Mononuclear cell (primary cell): ENCODE results near the gene RAPGEF5. TPM values are rescaled to one million over a fixed set of nuclear protein-coding genes. Genes with fewer than 3 reads are reported as not detected.

ENCODE experiments used
- H3K27me3 ChIP-seq: 2 replicates; pipeline ENCODE4 v1.6.0; 2011; ENCODE audit warnings: low read length, control low read depth; ENCODE audit not compliant: insufficient read depth
- H3K4me1 ChIP-seq: 2 replicates; pipeline ENCODE4 v1.5.1; 2011; ENCODE audit warnings: mild to moderate bottlenecking, low read length, control low read depth; ENCODE audit not compliant: insufficient read depth
- H3K4me3 ChIP-seq: 2 replicates; pipeline ENCODE4 v1.5.1; 2011; ENCODE audit warnings: mild to moderate bottlenecking, low read length, moderate library complexity
- H3K9me3 ChIP-seq: 2 replicates; pipeline ENCODE4 v1.5.1; 2011; ENCODE audit warnings: low read depth, mild to moderate bottlenecking, control low read depth, low read length
- total RNA-seq: library from RNA; depleted of rRNA; stranded (reverse); fragments of >200 nt; gene quantifications from one replicate; pipeline ENCODE4 v1.2.3, GENCODE V29; 2012

RAPGEF5 gene
- total RNA-seq, 1 donor = 0.63 TPM

DNA sequence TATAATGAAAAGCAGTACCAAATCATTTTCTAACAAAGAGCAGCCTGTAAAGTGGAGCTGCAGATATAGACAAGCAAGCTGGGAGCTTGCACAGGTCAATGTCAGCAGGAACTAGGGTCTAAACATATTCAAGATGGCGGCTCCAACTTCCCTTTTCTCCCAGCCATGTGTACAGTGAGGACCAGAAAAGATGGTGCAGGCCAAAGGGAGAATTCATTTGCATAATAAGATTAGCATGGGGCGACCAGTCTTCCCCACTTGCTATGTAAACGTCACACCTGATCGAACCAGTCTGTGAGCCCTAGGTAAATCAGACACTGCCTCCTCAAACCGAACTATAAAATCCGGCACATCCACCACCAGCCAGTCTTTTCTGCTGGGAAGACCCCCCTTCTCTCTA is 4.4 kb upstream of the RAPGEF5 start:
- no peaks in the 10 kb centered on the region for H3K9me3 ChIP-seq
- no peak overlapping the region for H3K4me3 ChIP-seq
- peaks cover 7% of the 10 kb centered on the region for H3K27me3 ChIP-seq
- H3K4me1 ChIP-seq = no peaks in the 10 kb centered on the region

DNA sequence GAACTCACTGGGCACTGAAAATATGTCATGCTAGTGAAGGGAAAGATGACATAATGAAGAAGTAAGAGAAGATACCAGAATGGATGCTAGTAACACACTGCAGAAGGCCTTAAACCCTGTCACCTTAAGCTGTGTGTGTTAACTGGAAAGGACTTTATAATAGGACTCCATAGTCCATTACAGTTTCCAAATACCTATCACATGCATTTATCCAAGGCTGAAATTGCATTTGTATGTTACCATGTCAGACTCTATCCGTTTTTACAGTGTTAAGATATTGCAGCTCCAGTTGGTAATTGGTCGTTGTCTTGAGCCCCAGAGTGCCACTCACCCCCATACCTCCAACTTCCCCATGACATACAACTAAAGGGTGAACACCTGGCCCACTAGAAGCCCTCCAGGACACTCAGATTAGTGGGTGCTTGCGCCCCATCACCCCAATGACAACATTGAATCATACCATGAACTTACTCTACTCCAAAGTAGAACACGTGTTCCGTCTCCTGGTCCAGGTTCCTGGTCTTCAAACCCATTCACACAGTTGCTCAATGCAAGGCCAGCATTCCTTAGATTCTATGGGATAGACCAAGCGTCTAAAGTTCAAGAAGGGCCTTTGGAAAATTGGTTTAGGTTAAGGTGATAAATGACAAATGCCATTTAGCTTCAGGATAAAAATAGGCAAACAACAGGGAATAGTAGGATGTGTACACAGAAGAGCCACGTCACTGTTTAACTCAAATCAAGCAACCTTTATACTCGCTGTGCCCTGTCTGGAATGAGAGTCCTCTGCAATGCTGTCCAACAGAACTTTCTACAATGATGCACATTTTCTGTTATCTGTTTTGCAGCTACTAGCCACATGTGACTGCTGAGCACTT is 2.1 kb upstream of the RAPGEF5 start:
- Histone ChIP-seq H3K4me1 (peaks cover 3% of the 10 kb centered on the region), H3K4me3 (no peak overlapping the region), H3K27me3 (peaks cover 25% of the 10 kb centered on the region), H3K9me3 (no peaks in the 10 kb centered on the region)

DNA sequence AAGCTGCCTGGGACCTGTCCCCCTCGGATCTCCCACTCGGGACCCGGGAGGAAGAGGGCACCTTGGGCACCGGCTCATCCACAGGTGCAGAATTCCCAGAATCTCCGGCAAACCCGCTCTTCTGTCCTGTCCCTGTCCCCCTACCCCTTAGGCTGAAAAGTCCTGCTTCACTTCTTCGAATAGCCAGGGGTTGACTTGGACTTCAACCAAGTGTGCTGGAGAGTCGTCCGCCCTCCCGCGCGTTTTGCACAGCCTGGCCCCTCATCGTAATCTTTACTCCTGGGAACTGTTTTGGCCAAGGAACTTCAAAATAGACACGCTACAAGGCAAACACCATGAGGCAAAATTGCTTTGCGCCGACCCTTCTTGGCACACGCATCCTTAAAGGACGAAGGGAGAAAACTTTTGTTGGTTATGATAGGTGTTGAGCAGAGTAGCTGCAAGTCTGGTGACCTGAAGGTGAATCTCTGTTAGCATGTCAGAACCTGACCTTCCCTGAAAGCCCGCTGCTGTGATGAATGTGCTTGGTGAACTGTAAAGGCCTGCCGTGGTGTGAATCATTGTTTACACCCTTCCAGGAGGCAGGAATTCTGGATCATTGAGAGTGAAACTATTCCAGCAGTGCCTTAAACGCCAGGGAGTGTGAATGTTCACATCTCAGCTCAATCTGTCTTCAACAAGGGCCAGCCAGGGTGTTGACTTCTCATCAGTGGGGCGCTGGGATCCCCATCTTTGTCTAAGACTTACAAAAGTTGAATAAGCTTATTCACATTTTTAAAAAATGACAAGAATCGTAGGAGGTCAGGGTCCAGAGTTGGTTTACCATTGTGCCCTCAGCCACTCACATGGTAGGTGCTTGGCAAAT is 589 bp upstream of the RAPGEF5 start:
- no peak overlapping the region for H3K4me3 ChIP-seq
- H3K27me3 ChIP-seq = peaks cover 25% of the 10 kb centered on the region
- H3K4me1 ChIP-seq = peaks cover 3% of the 10 kb centered on the region
- H3K9me3 ChIP-seq = no peaks in the 10 kb centered on the region

DNA sequence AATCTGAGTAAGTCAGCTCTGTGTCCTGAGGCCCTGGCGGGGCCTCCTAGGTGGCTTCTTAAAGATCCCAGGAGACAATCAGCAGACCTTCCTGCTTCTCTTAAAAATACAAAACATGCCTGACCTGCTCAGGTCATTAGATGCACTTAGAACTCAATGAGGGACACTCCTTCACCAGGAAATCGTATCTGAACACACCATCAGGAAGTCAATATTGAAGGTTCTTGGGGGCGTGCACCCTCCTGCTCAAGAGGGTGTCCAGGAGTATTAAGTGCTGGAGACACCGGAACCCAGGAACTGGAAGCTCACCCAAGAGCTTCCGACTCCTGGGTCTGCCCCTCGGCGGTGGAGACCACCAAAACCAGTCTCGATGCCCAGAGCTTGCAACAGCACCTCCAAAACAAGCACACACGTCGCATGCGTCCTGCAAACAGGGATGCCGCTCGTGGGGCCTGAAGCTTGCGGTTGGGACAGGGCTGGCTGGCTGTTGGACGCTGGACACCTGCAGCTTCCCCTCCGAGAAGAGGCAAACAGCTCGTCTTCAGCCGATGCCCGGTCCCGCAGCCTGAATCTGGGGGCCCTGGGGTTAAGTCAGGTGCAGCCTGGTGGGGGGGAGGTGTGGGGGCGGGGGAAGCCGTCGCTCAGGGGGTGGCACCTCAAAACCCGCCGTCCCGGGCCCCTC is 803 bp downstream of the RAPGEF5 start:
- Histone ChIP-seq H3K4me3 (peak overlapping the region; percentile 15), H3K9me3 (no peaks in the 10 kb centered on the region), H3K27me3 (peaks cover 25% of the 10 kb centered on the region), H3K4me1 (peaks cover 3% of the 10 kb centered on the region)

DNA sequence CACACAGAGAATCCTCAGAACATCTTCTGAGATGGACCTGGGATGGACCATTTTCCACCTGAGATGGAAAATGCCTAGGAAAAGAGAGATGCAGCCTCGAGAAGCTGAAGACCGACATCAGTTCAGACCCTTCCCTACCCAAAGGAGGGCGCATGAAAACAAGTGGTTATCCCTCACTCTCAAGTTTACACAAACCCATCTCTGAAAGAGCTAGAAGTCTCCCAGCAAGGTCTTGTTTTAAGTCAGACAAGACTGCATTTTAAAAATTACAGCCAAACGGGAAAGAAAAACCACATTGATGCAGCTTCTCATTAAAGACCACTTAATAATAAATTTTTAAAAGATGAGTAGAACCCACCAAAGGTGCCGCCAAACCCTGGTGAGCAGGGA is 1.3 kb downstream of the RAPGEF5 start:
- H3K4me3 ChIP-seq = no peak overlapping the region
- peaks cover 25% of the 10 kb centered on the region for H3K27me3 ChIP-seq
- no peaks in the 10 kb centered on the region for H3K9me3 ChIP-seq

DNA sequence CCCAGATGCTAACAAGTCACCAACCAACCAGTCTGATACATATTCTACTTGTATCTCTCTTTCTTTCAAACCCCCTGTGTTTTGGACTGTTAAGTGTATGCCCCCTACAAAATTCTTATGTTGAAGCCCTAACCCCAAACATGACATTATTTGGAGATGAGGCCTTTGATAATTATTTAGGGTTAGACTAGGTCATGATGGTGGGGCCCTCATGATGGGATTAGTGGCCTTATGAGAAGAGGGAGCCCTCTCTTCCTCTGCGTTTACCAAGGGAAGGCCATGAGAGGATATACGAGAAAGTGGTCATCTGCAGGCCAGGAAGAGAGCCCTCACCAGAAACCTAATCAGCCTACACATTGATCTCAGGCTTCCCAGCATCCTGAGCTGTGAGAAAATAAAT is 2.5 kb downstream of the RAPGEF5 start:
- no peak overlapping the region for H3K4me3 ChIP-seq
- peaks cover 3% of the 10 kb centered on the region for H3K4me1 ChIP-seq
- H3K9me3 ChIP-seq = no peaks in the 10 kb centered on the region
- H3K27me3 ChIP-seq = peaks cover 25% of the 10 kb centered on the region

More for the DNA sequence above, 1.3 kb downstream of the RAPGEF5 start:
- H3K4me1 ChIP-seq = peaks cover 3% of the 10 kb centered on the region

DNA sequence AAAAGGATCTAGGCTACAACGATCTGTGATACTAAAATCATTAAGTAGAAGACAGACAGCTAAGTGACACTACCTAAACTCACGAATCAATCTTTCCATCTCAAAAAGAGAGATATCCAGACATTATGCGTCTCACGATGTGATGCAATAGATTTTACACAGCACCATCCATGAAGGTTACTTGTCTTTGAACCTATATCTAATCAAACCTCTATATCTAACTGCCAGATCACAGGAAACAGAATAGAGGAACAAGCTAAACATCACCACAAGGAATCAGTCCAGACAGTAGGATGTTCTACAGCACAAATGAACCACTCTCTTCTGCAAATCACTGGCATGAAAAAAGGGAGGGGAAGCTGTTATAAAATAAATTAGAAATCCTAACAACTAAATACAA is 4.1 kb downstream of the RAPGEF5 start:
- no peak overlapping the region for H3K4me3 ChIP-seq
- H3K4me1 ChIP-seq = peaks cover 3% of the 10 kb centered on the region
- H3K27me3 ChIP-seq = peaks cover 24% of the 10 kb centered on the region
- no peaks in the 10 kb centered on the region for H3K9me3 ChIP-seq

DNA sequence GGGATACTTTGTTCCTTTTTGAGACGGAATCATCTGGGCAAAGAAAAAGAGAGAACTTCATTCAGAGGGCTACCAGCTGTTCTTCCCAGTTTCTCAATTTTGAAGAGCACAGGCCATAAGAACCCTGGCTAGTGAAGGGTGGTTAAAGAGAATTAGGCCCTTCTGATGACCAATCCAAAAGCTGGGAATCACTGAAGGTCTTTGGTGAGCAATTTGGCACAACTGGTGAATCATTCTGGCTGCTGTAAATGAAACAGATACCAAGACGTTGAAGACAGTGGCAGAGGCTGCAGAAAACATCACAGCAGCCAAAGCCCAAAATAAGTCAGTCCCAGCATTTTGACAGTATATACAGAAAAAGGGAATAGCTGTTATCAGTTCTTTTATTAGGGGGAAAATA is 5.1 kb downstream of the RAPGEF5 start:
- H3K27me3 ChIP-seq = peaks cover 18% of the 10 kb centered on the region
- H3K4me1 ChIP-seq = peaks cover 3% of the 10 kb centered on the region
- no peaks in the 10 kb centered on the region for H3K9me3 ChIP-seq
- H3K4me3 ChIP-seq = no peak overlapping the region

DNA sequence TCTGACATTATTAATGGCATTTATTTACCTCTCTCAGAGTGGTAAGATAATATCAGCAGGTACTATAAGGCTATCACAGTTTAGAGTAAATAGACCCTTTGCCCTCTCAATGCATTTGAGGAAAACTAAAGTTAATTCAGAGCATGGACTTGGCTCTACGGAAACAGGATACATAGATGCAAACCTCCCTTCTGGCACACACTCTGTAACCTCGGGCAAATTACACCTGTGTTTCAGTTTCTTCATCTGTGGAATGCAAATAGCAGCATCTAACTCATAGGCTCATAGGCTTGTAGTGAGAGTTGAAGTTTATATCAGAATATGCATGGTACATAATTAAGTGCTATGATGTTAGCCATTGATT is 5.6 kb downstream of the RAPGEF5 start:
- Histone ChIP-seq H3K4me1 (peaks cover 3% of the 10 kb centered on the region), H3K27me3 (peaks cover 18% of the 10 kb centered on the region), H3K4me3 (no peak overlapping the region), H3K9me3 (no peaks in the 10 kb centered on the region)

DNA sequence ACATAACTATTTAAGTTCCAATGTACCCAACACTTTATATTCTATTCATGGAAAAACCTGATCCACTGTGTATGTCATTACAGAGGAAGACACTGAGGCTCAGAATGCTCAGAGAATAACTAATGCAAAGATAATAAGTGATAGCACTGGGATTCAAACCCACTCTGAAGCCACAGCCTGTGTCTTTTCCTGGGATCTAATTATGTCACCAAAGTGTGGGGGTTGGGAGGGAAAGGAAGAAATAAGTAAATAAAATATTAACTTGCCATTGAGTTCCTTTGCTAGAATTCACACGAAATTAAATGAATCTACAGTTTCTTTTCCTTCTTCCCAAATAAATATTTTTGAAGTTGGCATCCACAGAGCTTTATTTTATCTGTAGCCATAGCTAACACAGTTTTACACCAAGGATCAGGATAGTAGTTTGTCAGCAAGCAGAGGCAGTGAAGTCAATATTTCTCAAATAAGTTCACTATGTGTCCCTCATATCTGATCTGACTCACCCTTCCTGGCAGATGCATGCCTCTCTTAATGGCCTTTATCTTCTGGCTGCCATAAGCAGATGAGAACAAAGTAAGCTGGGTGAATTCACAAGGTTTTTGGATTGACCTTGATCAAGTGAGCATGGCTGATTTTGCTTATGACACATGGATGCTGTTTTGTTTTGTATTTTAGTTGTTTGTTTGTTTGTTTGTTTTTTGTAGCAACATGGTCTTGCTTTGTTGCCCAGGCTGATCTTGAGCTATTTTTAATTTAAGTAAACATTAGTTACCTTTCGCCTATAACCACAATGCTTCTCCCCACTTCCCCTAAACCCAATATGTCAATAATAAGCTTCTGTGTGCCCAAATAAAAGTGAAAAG is 6.3 kb downstream of the RAPGEF5 start:
- no peaks in the 10 kb centered on the region for H3K9me3 ChIP-seq
- H3K4me1 ChIP-seq = no peaks in the 10 kb centered on the region
- H3K27me3 ChIP-seq = peaks cover 12% of the 10 kb centered on the region
- no peak overlapping the region for H3K4me3 ChIP-seq

DNA sequence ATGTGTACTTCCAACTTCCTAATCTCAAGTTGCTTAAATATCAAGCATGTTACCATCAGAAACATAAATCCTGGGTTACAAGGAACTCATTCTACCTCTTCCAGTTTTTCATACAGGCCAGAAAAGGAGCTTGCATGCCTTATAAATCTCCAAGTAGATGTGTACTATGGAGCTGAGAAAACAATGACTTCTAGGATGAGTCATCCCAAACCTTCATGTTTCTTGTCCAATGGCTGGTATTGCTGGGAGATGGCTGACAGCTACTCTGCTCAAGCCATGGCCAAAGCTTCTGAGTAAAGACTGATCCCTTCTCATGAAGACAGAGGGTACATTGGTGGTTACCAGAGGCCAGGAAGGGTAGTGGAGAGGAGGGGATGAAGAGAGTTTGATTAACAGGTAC is 8.6 kb downstream of the RAPGEF5 start:
- H3K9me3 ChIP-seq = no peaks in the 10 kb centered on the region
- no peaks in the 10 kb centered on the region for H3K4me1 ChIP-seq
- H3K4me3 ChIP-seq = no peak overlapping the region
- H3K27me3 ChIP-seq = no peaks in the 10 kb centered on the region

DNA sequence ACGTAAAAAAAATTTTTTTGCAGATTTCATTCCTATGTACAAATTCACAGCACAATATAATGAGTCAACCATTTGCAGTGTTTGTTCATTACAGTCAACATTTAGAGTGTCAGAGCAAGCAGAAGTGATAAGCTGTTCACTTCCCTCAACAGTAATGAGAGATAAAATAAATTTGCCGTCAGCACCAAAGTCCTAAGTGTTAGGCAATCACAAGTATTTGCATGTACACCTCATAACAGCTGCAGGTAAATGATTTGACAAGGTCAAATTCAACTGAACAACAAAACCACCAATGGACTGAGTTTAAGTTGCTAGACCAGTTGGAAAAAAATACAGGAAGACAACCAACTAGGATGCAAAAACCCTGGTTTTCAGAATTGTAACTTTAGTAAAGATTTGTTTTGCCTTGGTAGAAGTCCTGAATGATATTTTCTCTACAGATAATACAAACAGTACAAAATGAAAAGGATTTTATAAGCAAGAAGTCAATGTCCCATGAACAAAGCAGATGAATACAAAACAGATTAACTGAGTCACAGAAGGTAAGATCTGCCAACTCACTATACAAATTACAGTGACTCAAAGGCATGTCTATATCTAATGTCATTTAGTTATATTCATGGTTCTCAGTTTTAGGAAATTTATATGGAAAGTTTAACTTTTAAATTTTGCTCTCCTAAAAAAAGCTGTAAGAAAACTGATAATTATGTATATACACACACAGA is 10.4 kb downstream of the RAPGEF5 start:
- H3K4me1 ChIP-seq = no peaks in the 10 kb centered on the region
- no peaks in the 10 kb centered on the region for H3K27me3 ChIP-seq
- no peaks in the 10 kb centered on the region for H3K9me3 ChIP-seq
- no peak overlapping the region for H3K4me3 ChIP-seq

DNA sequence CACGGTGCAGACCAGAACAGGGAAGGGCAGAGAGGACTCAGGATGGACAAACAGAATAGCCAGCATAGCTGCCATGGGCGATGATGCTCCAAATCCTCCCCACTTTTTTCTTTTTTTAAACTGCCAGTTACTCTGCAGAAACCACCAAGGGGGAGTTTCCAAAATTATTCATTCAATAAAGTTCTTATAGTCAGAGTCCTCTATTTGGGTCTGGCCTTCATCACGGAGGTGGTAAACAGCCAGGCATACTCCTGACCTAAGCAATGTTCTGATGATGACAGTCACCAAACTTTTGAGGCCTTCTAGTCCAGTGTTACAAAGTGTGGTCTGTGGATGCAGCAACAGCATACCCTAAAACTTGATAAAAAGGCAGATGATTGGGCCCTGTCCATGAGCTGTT is 12.3 kb downstream of the RAPGEF5 start:
- no peaks in the 10 kb centered on the region for H3K27me3 ChIP-seq
- no peaks in the 10 kb centered on the region for H3K9me3 ChIP-seq
- no peak overlapping the region for H3K4me3 ChIP-seq
- H3K4me1 ChIP-seq = peaks cover 4% of the 10 kb centered on the region

DNA sequence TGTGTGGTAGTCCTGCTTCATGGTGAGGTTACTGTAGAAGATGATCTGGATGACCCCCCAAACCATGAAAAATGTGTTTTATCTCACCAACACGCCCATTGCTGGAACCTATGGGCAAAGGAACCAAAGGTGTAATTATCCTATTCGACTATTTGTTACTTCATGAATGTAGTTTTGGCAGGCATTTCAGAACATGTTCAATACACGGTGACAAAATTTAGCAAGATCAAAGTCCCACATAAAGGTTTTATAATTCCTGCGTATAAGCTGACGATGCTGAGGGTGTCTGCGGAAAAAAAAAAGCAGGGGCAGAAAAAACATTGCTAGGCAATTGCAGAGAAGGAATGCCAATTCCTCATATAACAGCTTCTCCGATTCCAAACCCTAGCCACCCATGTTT is 13.3 kb downstream of the RAPGEF5 start:
- no peaks in the 10 kb centered on the region for H3K27me3 ChIP-seq
- no peaks in the 10 kb centered on the region for H3K9me3 ChIP-seq
- H3K4me1 ChIP-seq = peaks cover 4% of the 10 kb centered on the region
- H3K4me3 ChIP-seq = no peak overlapping the region
